Fibroblast of lung (primary cell): ENCODE measurements around the gene QSOX2.

Experiments
- CTCF ChIP-seq, 2 donors: IDR thresholded peaks in 1 of 2; conservative IDR thresholded peaks in 1 of 2; 1 replicate in 1 of 2; 2 replicates in 1 of 2; pipeline ENCODE4 v1.5.1; 2011 to 2012; ENCODE audit warnings: low read length in 2 of 2, control low read depth in 1 of 2, inconsistent platforms in 1 of 2, low read depth in 1 of 2, mild to moderate bottlenecking in 1 of 2
- EZH2 ChIP-seq: IDR thresholded peaks from 2 replicates; pipeline ENCODE4 v1.5.1; 2012; ENCODE audit warnings: low read length, control low read depth, mild to moderate bottlenecking; ENCODE audit errors: missing control alignments

- TF ChIP-seq CTCF (conservative IDR thresholded peaks at IDR 0.05 in 1 of 2, IDR thresholded peaks at IDR 0.05 in 1 of 2; ENCODE audit: low read depth in 1 of 2, low read length in 2 of 2) (no peak), EZH2 (no peak)
Observed at GRCh38 chr9:136218271-136218670, 27.3 kb downstream of the QSOX2 start.
